GM11168 (cell line): ENCODE results near the gene MGMT.

ENCODE experiments used
- in situ Hi-C: fragments of 300-500 bp; cut with MboI; formaldehyde crosslinking; loops from one replicate; pipeline ENCODE4 v1.12.0; 2022; ENCODE audit warnings: low sequenced_read_pairs; ENCODE audit not compliant: unreplicated experiment

The MGMT gene

DNA sequence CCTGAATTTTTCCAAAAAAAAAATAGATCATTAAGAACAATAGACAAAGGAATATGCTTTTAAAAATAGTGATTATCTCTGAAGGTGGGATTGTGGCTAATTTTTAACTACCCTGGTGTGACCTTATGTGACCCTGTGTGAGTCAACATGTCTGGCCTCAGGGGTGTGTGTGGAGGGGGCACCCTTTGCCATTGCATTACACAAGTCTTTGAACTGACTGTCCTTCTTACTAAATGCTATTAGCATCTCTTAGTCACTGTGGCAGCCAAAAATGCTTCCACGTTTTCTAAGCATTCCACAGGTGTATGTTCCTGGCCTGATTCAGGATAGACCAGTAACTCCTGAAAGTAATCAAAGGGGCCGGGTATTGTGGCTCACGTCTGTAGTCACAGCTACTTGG lies 175.4 kb downstream of the MGMT start:
- in situ Hi-C loops, result no loop called here

DNA sequence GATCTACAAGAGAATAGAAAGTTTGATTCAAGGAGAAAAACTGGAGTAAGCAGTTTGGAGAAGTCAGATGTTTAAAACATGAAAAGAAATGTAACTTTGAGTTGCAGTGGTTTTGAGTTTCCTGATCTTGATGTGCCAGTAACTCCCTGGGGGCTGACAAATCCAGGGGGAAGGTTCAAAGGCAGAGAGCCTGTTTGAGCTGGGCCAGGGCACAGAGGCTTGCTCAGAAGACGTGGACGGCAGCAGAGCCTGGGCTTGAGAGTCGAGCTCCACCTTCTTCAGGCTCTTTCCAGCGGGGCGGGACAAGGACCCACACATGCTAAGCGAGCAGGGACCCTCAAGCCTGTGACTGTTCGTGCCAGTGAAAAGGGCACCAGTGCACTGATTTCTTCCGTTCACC lies 176.2 kb downstream of the MGMT start:
- in situ Hi-C loops, result no loop called here

DNA sequence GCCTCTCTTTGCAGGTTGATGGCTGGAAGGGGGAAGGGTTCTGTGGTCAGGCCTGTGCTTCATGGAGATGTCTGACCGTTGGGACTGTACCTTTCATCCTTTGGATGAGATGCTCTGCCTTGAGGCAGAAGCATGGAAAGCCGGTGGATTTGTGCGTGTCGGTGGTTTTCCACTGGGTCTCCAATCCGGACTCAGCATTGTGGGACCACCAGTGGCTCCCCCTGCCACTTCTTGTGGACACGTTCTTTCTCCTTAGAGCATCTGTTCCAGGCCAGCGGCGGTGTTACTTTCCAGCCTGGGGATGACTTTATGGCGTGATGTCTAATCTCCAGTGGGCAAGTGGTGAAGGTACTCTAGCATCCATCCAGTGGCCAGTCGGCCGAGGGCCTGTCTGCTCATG lies 178.4 kb downstream of the MGMT start:
- in situ Hi-C loops, result no loop called here

DNA sequence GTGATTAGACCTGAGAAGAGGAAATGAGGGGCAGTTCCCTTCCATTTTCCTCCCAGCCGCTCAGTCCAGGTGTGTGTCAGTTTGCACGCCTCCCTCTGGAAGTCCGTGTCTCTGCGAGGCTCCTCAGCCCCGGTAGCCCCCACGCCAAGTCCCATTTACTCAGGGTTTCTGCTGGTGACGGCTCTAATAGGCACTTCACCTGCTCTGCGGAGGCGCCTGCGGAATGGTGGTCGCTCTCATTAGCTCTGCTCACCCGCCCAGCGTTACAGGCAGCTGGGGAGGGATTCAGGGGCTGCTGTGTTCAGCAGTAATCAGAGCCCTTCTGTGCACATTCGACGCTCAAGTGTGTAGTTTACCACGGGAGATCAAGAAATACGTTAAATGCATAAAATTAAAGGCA lies 179.9 kb downstream of the MGMT start:
- in situ Hi-C loops, result no loop called here

DNA sequence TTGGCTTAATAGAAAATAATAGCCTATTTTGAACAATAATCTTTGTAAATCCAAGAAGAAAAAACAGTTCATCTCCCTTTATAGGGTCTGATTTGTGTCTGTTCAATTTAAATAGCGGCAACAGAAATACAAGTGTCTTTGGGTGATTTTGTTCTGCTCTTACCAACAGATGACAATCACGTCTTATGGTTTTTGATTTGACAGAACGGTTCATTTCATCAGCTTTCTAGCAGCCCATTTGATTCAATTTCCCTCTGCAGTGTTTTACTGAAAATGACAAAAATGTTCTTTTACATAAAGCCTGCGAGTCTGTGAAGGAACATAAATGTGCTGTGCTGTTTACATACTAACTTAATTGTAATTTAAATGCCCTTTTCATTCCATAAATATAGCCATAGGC lies 180.5 kb downstream of the MGMT start:
- in situ Hi-C loops, result no loop called here

DNA sequence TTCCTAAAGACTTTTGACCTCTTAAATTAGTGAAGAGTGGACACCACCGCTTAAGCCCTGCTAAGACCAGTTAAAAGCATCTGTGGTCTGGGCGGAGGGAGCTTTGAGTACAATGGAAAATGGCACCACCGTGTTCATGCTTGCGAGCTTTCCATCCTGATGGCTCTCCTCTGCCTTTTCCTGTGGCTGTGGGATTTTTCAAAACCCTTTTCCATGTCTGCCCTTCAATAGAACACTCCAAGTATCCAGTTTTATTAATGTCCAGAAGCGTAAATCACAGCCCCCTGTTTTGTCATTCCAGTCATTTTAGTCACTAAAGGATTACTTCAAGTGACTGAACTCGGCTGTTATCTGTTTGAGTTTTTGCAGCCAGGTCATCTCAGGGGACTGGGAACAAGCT lies 181.8 kb downstream of the MGMT start:
- in situ Hi-C loops, result no loop called here

DNA sequence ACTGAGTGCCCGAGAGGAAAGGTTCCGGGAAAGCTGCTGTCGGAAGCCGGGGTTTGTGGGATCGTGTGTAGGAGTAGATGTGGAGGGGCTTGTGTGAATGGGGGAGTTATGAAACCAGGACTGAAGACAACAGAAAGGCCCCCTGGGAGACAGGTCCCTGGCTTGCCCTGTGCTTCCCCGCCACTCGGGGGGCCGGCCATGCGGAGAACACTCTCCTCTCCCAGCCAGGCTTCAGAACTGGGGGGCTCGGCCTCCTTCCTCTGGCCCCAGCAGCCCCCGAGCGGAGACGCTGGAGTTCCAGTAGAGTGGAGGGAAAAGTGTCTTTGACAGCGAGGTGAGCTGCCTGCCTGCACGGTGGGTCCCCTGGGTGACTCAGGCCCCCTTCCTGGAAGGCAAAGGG lies 185.0 kb downstream of the MGMT start:
- in situ Hi-C loops, result no loop called here

DNA sequence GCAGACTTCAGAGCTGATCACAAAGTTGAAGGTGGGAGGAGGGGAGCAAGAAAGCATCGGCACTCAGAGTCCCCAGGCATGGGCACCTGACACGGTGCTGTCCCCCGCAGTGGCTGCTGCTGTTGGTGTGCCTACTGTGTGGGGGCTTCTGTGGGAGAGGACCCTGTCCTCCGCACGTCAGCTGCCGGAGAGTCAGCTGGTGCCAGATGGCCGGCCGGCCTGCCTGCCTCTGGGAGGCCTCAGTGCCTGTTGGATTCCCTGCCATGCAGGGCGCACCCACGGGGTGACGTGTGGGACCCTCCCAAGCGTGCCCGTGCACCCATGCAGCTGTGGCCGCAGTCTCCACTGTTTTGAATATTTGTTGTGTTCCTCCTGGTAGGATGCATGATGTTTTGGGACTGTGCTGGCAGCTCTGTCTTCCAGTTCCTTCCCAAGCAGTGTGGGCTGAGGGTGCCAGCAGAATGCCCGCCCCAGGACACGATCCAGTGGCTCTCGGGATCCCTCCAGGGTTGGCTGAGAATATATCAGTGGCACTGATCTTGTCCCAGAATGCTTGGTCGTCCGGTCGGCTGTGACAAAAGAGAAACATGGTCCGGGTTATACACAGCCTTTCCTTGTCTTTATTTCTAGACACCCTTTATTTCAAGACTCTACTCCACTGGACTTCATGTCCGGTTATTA lies 185.6 kb downstream of the MGMT start:
- in situ Hi-C loops, result no loop called here

DNA sequence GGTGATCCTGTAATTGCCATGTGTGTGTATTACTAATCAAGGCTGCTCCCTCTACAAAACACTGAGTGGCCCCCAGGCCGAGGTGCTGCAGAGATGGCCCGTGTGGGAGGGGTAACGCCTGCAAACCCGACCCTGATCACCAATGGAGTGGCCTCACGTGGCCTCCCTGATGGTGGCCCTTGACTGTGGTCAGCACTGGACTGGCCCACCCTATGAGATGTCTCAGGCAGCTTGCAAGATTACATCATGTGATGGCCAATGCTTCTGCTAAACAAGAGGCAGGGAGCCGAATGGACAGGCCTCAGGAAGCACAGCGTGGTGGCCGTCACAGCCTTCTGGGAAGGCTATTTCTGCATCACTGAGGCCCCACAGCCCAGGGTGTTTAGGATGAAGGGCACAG lies 186.4 kb downstream of the MGMT start:
- in situ Hi-C loops, result no loop called here

DNA sequence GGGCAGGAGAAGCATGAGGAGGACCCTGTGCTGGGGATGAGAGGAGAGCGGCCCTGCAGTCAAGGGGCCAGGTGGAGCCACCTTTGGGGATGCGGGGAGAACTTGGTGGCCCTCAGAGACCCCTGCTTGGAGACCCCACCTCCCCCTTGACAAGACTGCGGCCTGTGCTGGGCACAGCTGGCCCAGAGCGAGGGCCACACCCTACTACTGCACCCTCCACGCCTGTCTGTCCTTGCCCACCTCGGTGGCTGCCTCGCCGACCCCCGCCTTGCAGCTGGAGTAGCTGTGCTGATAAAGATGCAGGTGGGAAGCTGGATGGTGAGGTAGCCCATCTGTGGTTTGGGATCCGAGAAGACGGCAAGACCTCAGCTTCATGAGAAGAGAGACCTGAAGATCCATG lies 186.8 kb downstream of the MGMT start:
- in situ Hi-C loops, result no loop called here

DNA sequence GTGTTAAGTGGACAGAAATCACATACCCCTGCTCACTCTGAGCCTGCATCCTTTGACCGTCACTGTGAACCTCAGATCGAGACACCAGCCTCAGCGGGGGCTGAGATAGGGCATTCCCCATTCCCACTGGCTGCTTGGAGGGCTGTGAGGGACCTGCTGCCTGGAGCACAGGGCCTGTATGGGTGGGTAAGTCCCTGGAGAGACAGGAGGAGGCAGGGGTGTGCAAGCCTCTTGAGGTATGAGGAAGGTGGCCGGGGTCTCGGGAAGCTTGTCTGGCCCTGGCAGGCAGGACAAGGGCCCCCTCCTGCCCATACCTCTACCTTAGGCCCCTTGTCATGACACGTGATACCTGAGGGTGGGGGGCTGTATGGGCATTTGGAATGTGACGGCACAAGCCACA lies 187.4 kb downstream of the MGMT start:
- in situ Hi-C loops, result no loop called here

DNA sequence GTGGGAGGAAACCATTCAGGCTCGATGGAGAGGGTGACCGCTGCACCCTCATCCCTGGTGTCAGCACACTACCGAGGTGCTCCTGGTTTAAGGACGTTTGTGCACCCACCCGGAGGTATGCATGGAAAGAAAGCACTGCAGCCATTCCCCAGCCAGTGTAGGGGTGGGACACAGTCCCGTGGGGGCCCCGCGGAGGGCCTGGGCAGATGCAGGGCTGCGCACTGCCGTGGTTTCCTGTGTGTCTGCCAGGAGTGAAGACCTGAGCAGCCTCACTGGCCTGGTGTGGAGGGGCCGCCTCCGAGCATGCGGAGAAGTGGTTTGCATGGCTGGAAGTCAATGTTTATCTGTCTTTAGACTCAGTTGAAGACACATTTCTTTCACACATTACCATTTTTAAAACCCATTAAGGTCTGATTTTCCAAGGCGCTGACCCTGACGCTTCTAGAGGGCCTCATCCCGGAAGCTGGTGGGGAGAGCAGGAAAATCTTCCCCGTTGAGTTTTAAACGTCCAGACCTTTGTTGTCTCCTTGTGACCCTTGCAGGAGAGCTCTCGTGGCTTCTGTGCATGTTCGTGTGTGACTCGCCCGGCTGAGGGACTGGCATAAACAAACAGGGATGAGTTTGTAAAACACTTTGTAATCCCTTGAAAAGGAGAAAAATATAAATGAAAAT lies 188.1 kb downstream of the MGMT start:
- in situ Hi-C loops, result no loop called here

DNA sequence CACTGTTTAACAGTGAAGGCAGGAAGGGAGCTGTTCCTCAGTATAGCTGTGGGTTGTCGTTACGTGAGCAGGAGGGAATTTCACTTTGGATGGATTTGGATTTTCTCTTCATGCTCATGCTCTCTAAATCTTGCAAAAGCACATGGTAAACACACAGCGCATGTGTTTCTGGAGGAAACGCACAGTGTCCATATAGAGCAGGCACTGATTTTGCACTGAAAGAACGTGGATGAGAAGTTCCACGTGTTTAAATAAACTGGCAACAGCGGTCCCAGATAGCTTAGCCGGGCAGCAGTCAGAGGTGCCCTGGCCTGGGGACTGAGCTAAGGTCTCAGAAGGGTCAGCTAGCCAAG lies 188.6 kb downstream of the MGMT start:
- in situ Hi-C loops, result no loop called here

DNA sequence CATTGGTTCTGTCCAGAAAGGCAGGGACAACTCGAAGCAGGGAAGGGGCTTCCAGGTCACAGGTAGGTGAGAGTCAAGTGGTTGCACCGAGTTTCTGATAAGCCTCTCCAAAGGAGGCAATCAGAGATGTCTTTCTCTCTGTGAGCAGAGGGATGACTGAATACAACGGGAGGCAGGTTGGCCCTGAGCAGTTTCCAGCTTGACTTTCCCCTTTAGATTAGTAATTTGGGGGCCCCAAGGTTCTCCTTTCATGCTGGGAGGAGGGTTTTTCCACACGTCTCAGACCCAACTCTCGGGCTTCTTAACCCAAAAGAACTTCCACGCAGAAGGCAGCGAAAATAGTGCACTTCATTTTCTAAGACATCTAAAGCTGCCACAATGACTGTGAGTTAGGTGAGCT lies 189.6 kb downstream of the MGMT start:
- in situ Hi-C loops, result no loop called here

DNA sequence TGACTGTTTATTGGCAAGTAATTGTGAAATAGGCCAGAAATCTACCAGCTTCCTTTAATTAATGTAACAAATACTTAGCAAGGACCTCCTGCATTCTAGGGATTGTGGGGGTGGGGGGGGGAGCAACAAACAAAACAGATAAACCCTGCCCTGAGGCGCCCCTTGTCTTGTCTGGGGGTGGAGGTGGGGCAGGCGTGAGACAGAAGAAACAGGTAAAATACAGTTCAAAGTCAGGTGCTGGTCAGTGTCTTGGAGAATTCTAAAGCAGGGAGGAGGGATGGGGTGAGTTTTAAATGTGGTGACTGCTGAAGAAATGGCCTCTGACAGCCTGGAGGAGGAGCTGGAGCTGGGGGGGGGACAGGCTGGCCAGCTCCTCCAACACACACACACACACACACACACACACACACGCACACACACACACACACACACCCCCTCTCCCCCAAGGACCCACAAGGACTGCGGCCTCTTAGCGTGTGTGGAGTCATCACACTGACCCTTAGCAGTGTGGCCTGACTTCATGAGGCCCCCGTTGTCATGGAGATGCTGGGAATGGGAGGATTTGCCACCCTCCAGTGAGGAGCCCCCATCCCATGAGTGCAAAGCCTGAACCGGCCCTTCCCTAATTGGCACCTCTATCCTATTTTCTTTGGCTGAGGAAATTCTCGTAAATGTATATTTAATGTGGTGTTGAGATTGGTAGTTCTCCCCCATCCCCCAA lies 190.4 kb downstream of the MGMT start:
- in situ Hi-C loops, result no loop called here

DNA sequence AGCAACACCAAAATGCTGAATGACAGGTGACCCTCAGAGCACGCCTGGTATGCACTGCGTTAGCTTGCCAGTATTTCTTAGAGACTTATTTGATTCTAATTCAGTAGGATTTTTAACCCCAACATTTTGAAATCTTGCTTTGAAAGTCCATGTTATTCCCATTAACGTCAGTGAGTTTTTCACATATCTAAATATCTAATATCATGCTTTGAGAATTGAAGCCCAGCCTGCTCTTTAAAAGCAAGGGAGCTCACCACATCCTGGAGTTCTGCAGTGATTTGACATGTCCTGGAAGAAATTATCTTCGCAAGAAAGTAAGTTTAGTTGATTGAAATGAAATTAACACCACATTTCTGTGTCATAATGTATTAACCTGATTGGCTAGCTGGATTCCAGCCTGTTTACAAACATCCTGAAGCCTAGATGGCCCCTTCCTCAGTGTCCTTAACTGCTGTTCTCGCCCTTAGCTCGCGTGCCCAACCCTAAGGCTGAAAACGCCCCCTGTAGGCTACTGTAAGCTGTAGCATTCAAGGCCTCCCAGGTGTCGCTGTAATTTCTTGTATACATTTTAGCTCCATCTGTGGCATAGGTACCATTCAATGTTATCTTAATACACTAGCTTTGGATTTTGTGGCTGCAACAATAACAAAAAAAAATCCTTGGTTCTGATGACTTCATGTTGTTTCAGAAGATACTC lies 191.5 kb downstream of the MGMT start:
- in situ Hi-C loops, result no loop called here

DNA sequence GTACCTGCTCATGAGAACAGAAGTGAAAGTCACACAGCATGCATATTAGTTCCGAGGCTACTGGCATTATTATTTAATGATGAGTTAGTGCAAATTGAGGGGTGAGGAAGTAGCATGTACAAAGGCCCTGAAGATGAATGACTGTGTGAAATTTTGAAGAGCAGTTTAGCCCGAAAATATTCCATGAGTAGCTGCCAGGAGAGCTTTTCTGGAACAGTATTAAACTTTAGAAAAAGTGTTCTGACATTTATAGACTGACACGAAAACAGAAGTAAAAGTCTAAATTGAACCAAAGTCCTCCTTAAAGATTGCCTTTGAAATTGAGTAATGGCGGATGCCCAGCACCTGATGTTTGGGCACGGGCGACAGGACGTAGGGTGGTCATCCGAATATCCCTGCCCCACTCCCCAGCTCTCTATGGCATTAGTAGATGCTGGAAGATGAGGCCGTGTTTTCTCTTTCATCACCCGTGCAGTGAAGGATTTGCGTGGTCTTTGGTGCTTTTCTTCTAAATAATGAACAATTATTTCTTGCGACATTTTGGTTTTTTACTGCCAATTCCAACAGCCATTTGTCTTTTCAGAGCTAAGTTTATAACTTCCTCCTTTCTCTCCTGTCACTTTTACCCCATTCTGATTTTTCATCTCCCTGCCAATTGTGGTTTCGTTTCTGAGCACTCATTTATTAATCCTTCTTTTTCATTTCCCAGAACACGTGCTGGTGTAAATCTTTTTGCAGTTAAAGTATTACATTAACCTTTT lies 192.6 kb downstream of the MGMT start:
- in situ Hi-C loops, result no loop called here

DNA sequence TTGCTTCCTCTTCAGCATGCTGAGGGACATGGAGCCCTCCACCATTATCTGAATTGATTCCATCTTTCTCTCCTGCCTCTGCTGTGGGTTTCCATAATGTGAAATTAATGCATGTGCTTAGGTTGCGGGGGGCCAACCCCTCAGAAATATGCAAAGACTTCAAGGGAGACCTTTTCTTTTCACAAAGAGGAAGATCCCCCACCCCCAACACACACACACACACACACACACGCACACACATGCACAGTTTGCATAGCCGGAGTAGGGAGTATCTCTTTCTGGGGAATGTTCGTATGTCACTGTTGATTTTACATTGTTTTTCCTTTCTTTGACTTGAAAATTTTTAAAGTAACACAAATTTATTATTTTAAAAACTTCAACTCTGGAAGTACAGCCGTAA lies 193.5 kb downstream of the MGMT start:
- in situ Hi-C loops, result no loop called here

DNA sequence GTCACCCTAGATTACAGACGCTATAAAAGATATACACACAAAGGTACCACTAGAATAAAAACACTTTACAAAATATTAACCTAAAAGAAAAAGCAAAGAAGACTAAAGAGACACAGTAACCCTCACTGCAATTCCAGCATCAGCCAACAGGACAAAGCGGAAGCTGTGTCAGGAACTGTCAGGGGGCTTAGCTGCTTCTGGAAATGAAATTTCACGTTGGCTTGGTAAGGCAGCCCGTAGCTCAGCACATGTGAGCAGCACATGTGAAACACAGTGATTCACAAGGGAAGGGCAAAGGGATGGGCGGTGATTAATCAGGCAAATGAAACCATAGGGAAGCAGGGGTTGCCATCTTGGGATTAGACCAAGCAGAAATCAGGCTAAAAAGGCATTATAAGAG lies 195.4 kb downstream of the MGMT start:
- in situ Hi-C loops, result no loop called here

DNA sequence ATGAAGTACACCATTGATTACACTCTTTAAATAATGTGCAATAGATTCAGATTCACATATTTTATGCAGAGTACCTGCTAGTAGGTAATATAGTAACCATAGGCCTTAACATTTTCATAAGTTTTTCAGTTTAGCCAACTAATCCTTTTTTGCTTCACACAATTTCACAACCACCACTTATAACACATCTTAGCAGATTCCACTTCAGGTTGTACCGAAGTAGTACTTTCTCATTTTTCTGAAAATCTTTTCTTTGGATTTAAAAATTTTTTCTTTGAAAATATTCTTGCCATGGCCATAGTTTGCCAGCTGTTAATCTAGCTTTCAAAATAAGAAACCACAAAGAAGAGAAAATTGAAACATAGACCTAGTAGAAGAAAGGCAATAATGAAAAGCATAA lies 203.1 kb downstream of the MGMT start:
- in situ Hi-C loops, result no loop called here

DNA sequence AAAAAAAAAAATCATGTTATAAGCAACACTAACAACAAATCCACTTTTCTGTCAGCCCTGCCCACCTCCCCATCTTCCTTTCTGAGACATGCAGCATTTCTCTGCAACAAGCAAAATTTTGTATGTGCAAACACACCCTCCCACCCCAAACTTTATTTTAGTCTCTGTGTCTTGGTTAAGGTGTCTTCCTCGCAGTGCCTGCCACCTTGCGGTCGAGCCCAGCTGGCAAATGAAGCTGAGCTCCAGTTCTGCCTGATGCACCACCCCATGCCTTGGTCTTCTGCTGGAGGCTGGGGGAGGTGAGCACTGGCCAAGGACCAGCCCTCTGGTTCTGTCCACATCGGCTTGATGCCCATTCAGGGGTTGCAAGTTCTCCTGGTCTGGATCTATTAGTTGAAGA lies 206.3 kb downstream of the MGMT start:
- in situ Hi-C loops, result no loop called here
